ENCODE data around the gene ADAT1. TPM values are rescaled to one million over a fixed set of nuclear protein-coding genes. Genes with fewer than 3 reads are reported as not detected.

Gene ADAT1
- total RNA-seq, 2 donors from 2014 or later, result 38.2 to 60.5 TPM

DNA sequence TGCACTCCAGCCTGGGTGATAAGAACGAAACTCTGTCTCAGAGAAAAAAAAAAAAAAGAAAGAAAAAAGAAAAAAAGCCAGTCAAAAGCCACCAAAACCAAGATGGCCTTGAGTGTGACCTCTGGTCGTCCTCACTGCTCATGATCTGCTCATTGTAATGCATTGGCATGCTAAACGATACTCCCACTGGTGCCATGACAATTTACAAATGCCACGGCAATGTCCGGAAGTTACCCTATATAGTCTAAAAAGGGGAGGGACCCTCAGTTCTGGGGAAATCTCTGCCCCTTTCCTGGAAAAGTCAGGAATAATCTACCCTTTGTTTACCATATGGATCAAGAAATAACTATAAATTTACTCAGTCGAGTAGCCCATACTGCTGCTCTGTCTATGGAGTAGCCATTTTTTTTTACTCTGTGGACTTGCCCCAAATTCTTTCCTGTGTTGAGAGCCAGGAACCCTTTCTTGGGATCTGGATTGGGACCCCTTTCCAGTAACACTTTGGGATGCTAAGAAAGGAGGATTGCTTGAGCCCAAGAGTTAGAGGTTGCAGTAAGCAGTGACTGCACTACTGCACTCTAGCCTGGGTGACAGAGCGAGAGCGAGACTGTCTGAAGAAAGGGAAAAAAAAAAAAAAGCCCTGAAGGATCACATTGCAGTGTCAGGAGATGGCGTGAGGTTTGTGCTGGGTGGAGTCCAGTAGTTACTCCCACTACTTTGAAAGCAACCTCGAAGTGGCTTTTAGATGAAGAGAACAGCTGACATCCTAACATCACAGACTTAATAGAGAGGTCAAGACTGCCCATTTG lies 63.3 kb downstream of the ADAT1 start:
- Mint-ChIP-seq H3K36me3 (ENCODE audit: insufficient read depth in 2 of 2) (no peaks in the 10 kb centered on the region), H3K9me3 (no peaks in the 10 kb centered on the region), H3K27me3 (ENCODE audit: low read depth) (peaks cover 19% of the 10 kb centered on the region), H3K27ac (no peak overlapping the region), H3K4me1 (ENCODE audit: low read depth) (peaks cover 36% of the 10 kb centered on the region), H3K4me3 (no peak overlapping the region)
- no peak for DNase-seq
- no peak for ATAC-seq (replicated peaks in 1 of 2)

DNA sequence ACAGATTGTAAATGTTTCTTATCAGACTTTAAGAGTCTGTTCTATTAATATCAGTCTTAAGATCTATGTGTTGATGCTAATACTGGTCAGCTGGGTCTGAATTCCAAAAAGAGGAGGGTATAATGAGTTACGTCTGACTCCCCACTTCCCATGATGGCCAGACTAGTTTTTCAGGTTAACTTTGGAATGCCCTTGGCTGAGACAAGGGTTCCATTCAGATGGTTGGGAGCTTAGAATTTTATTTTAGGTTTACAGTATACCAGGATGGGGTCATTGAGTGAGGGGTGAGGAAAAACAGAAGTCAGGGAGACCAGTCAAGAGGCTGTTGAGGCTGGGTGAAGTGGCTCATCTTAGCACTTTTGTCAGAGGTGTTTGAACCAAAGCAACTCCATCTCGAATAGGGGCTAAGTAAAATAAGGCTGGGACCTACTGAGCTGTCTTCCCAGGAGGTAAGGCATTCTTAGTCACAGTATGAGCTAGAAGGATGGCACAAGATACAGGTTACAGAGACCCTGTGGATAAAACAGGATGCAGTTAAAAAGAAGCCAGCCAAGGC lies 64.2 kb downstream of the ADAT1 start:
- H3K4me3 Mint-ChIP-seq, result no peak overlapping the region
- H3K4me1 Mint-ChIP-seq (ENCODE audit: low read depth), result peaks cover 28% of the 10 kb centered on the region
- no peak overlapping the region for H3K27ac Mint-ChIP-seq
- DNase-seq (no peak), ATAC-seq (replicated peaks in 1 of 2) (no peak)
- H3K9me3 Mint-ChIP-seq, result no peaks in the 10 kb centered on the region
- H3K27me3 Mint-ChIP-seq (ENCODE audit: low read depth), result peaks cover 17% of the 10 kb centered on the region
- no peaks in the 10 kb centered on the region for H3K36me3 Mint-ChIP-seq (ENCODE audit: insufficient read depth in 2 of 2)

GRCh38 chr16:75556431-75556950 lies 66.6 kb downstream of the ADAT1 start:
- DNase-seq (no peak), ATAC-seq (replicated peaks in 1 of 2) (no peak)
- peaks cover 20% of the 10 kb centered on the region for H3K4me1 Mint-ChIP-seq (ENCODE audit: low read depth)
- H3K27me3 Mint-ChIP-seq (ENCODE audit: low read depth), result peaks cover 15% of the 10 kb centered on the region
- no peaks in the 10 kb centered on the region for H3K36me3 Mint-ChIP-seq (ENCODE audit: insufficient read depth in 2 of 2)
- H3K9me3 Mint-ChIP-seq, result no peaks in the 10 kb centered on the region
- no peak overlapping the region for H3K27ac Mint-ChIP-seq
- H3K4me3 Mint-ChIP-seq, result peak overlapping the region; percentile 97 to 98

- Mint-ChIP-seq H3K27me3 (ENCODE audit: low read depth) (peaks cover 15% of the 10 kb centered on the region), H3K4me3 (peak within 1 kb of the TSS; percentile 97 to 98), H3K9me3 (no peaks in the 10 kb centered on the region), H3K27ac (no peak within 1 kb of the TSS), H3K4me1 (ENCODE audit: low read depth) (peaks cover 14% of the 10 kb centered on the region), H3K36me3 (ENCODE audit: insufficient read depth in 2 of 2) (no peaks in the 10 kb centered on the region)
- DNase-seq (peak; percentile 97 to 98), ATAC-seq (replicated peaks in 1 of 2) (peak; percentile 97)
Measured at GRCh38 chr16:75555707-75556430, 67.2 kb downstream of the ADAT1 start, which contains the start of gene TMEM231. Gene TMEM231, minus strand, starts transcription at chr16:75556252. Its CDS starts 43 bp downstream, at chr16:75556209.

DNA sequence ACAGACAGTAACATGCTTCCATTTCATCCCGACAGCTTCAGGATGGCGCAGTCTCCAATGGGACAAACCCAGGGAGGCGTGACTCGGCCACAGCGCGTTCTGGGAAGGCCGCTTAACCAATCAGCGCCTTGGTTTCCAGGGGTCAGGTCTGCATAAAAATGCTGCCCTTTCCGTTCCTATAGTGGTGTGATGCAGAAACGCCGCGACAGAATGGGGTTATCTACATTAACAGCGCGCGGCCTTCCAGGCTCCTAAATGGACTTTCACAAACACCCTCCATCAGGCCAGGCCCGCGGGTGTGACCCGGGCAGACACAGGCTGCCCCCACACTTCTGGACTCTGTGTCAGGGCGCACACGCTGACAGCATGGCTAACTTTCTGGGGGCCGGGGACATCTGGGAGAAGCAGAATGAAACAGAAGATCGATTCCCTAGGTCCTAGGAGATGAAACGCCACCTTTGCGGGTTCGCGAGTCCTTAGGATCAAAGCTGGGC lies 67.8 kb downstream of the ADAT1 start:
- Mint-ChIP-seq H3K9me3 (no peaks in the 10 kb centered on the region), H3K4me3 (peak overlapping the region; percentile 97 to 98), H3K36me3 (ENCODE audit: insufficient read depth in 2 of 2) (no peaks in the 10 kb centered on the region), H3K27ac (no peak overlapping the region), H3K4me1 (ENCODE audit: low read depth) (peaks cover 17% of the 10 kb centered on the region), H3K27me3 (ENCODE audit: low read depth) (peaks cover 15% of the 10 kb centered on the region)
- DNase-seq (peak; percentile 15 to 26), ATAC-seq (replicated peaks in 1 of 2) (peak; percentile 2)

GRCh38 chr16:75552951-75553350 lies 70.1 kb downstream of the ADAT1 start:
- Mint-ChIP-seq H3K4me1 (ENCODE audit: low read depth) (peaks cover 24% of the 10 kb centered on the region), H3K9me3 (no peaks in the 10 kb centered on the region), H3K27me3 (ENCODE audit: low read depth) (peaks cover 15% of the 10 kb centered on the region), H3K36me3 (ENCODE audit: insufficient read depth in 2 of 2) (no peaks in the 10 kb centered on the region), H3K27ac (no peak overlapping the region), H3K4me3 (no peak overlapping the region)
- DNase-seq (no peak), ATAC-seq (replicated peaks in 1 of 2) (no peak)

DNA sequence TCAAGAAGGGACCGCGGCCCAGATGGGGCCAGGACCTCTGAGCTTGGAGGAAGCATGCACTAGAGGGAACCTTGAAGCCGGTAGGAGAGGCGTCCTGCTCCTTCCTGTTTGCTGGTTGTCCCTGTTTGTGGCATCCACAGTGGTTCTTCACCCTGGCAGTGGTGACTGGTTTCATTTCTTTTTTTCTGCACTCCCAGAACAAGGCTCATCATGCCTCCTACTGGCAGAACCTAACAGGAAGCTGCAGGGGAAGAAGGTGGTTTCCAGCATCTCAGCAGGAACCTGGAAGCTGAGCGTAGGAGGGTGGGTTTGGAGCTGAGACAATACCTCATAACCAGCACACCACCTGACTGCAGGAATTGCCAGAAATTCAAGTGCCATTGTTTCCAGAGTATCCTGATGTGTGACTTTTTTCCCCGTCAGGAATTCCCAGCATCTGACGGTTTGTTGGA lies 72.8 kb downstream of the ADAT1 start:
- Mint-ChIP-seq H3K9me3 (no peaks in the 10 kb centered on the region), H3K36me3 (ENCODE audit: insufficient read depth in 2 of 2) (no peaks in the 10 kb centered on the region), H3K27ac (no peak overlapping the region), H3K4me3 (no peak overlapping the region), H3K4me1 (ENCODE audit: low read depth) (peaks cover 12% of the 10 kb centered on the region), H3K27me3 (ENCODE audit: low read depth) (peaks cover 15% of the 10 kb centered on the region)
- DNase-seq (peak; percentile 24 to 25), ATAC-seq (replicated peaks in 1 of 2) (peak; percentile 34 to 65)

Other genes with a start within 250 kb of the ADAT1 start
- 10 to 100 TPM; 25.7 to 32.1 TPM for gene CFDP1, start 189.8 kb downstream of the ADAT1 start, total RNA-seq
- 10 to 100 TPM; 34.8 to 34.9 TPM for gene TMEM170A, start 158.6 kb downstream of the ADAT1 start, total RNA-seq
- gene CHST6, start 127.8 kb downstream of the ADAT1 start, total RNA-seq, result under 1 TPM; 0.07 TPM
- gene CHST5, start 87.2 kb downstream of the ADAT1 start, total RNA-seq, result under 1 TPM in 1 of 2 donors, not detected in 1; 0.82 TPM
- 1 to 10 TPM; 3.5 to 9.6 TPM for gene TMEM231, start 67.0 kb downstream of the ADAT1 start, total RNA-seq
- gene GABARAPL2, start 56.9 kb downstream of the ADAT1 start, total RNA-seq, result 10 to 100 TPM; 64.4 to 77.3 TPM
- gene KARS1, start 24.4 kb upstream of the ADAT1 start, total RNA-seq, result 100 to 1,000 TPM; 189 to 191 TPM
- gene TERF2IP, start 24.5 kb upstream of the ADAT1 start, total RNA-seq, result 10 to 100 TPM; 69.3 to 71.6 TPM
- not detected for gene CPHXL2, start 53.7 kb upstream of the ADAT1 start, total RNA-seq
- gene DUXB, start 78.2 kb upstream of the ADAT1 start, total RNA-seq, result not detected
- not detected for gene CPHXL, start 103.2 kb upstream of the ADAT1 start, total RNA-seq